8988T (cell line): ENCODE data around the gene GNLY.
"Not testable (repeated sequence)": the region's sequence is repeated elsewhere in the genome, so short reads cannot be mapped to it uniquely, and the experiment has no call there.

Experiments
- DNase-seq: peaks from one replicate; pipeline ENCODE4 v3.0.0; 2011

Gene GNLY

GRCh38 chr2:85711578-85712060, 17.5 kb downstream of the GNLY start:
- DNase-seq: no peak

GRCh38 chr2:85712336-85712735, 18.2 kb downstream of the GNLY start:
- no peak for DNase-seq

DNA sequence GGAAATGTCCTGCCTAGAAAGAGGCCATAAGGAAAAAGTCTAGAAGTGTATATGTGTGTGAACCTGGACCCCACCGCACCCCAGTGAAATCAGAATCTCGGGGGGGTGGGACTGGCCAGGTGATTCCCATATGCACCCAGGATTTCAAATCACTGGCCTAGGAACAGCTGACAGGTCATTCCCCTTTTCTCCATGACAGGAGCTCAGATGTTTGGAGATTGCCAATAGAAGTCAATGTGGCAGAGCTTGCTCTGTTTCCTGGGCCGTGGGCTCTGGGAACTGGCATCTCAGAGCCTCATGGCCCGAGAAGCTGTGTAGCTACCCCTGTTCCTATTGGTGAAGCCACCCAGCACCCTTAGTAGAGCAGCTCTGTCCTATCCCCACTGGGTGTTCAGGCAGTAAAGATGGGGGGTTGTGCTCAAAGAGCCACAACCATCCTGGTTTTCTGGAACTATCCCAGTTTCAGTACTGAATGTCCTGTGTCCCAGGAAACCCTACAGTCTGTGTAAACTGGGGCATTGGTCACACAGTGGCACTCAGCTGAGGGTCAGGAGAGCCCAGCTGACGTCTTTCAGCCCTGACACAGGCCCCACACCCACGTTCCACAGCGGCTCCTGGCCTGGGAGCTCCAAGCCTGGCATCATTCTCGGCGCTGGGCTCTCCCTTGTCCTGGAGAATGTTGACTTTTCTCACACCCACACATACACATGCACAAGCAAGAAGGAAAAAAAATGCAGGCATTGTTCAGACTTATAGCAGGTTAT, 18.9 kb downstream of the GNLY start:
- no peak for DNase-seq

DNA sequence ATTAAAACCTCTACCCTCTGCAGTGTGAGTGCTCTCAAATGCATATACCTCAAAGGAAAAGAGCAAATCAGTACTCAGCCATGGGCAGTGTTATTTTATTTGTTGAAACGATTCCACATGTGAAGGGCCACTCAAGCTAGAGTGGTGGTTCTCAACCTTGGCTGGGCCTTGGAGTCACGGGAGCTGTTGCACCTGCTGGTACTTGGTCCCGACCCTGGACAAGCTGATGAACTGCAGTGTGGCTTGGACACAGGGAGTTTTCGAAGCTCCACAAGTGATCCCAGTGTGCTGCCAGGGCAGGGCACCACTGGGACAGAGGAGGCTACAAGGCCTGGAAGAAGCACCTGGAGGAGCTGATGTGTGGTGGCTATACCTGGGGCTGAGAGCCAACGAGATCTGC, 19.7 kb downstream of the GNLY start:
- no peak for DNase-seq

GRCh38 chr2:85714421-85714820, 20.3 kb downstream of the GNLY start:
- not testable (repeated sequence) for DNase-seq

- no peak for DNase-seq
These were observed 20.7 kb downstream of the GNLY start for GRCh38 chr2:85714841-85715240.

DNA sequence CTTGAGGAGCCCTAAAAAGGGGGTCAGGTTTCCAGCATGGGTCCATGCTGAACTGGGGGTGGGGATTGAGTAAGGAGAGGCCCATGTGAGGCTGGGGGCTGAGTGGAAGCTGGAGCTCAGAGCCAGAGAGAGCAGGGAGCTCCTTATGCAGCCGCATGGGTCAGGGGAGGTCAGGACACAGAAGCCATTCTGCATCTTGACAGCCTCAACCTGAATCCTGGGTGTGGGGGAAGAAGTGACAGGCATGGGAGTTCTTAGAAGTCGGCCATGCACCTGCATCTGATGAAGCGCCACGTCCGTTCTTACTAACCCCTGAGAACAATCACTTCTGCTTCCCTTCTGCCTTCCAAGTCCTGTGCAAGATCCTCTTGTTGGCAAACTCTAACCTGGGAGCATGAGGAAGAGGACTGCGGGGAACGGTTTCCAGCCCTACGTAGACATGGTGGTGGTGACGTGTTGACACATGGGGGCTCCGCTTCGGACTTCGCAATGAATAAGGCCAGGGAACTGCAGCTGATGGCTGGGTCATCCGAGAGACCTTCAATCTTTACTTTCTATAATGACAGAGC, 22.3 kb downstream of the GNLY start:
- no peak for DNase-seq

DNA sequence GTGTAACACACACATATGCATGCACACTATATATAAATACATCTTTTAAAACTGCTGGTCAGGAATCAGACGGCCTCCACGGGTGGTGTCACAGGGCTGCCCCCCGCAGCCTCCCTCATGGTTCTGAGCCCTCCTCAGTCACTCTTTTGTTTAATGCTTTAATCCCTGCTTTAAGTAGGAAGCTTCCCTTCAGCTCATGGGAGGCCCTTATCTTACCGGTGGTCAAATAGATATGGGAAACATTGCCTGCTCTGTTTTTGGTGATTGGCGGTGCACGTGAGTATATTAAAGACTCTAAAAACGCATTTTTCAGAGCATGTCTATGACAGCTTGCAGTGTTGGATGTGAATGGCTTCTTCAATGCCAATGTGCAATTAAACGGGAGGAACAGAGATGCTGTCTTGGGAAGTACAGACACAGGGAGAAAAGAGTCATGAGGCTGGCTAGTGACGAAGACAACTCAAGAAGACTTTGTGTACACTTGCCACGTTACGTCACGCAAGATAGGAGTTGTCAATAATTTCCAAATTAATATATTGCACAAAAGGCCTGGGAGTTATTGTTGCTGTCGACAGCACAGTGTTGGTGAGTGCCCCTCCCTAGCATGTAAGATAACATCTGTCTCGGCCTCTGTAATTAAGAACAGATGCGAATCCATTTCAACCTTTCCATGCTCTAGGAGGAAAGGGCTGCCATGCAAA, 23.3 kb downstream of the GNLY start:
- no peak for DNase-seq

DNA sequence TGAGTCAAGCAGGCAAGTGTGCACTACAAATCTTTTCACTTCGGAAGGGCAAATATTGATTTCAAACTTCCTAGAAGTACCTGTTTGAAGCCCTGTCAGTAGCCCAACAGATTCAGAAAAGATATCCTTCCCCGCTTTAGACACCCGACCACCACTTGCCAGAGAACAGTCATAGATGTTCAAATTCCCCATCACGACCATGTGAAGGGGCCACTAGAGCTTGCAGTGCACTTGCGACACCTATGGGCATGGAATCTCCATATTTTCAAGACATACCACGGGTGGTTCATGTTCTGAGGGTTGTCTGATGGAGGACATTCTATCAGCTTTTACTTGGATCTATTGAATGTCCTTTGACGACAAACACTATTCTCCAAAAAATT, 23.8 kb downstream of the GNLY start:
- no peak for DNase-seq

DNA sequence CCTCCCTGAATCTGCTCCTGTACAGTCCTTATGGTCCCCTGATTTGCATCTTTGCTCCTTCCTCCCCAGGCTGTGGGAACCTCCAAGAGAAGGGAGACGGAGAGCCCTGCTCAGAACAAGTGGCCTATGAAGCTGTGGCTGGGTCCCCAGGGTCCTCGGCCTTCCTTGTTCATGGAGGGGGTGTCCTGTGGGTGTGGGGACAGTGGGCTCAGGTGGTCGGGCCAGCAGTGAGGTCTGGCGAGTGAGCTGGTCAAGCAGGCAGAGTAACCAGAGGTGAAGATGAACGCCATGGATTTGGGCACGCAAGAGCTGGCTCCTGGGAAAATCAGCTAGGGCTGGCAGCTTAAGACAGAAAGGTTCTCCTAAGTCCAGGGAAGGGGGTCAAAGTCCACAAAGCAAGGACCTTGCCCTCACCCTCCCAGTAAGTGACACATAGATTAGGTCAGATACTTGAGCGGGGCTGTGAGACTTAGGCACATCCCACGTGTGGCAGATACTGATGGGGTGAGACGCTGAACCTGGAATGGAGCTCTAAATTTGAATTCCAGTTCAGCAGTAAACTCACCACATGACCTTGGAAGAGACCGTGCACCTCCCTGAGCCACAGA, 24.8 kb downstream of the GNLY start:
- DNase-seq: no peak

DNA sequence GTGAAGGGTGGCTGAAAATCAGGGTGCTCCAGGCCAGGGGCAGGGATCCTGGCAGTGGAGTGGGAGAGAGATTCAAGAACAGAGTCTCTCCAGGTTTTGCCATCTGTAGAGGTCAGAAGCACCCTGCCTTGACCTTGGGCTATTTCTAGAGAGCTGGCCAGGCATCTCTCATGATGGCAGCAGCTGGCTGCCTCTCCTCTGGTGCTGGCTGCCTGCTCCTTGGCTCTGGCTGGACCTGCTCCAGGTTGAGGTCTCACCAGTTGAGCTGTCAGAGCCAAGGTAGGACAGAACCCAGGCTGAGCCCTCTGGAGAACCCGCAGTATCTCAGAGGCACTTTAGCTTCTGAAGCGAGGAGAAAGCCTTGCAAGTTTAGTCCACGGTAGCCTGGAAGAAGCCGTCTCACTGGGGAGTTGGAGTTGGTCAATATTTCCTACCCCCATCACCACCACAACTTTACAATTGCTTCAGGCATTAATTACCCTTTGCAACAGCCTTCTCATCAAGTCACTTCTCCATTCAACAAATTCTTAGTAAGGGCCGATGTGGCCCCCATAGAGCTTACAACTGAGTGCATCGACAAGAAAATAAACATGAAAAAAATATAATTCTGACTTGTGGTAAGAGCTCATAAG, 25.6 kb downstream of the GNLY start:
- DNase-seq: no peak

GRCh38 chr2:85720533-85720932, 26.4 kb downstream of the GNLY start:
- no peak for DNase-seq

- DNase-seq: no peak
These were observed 27.5 kb downstream of the GNLY start for GRCh38 chr2:85721641-85722040.

DNA sequence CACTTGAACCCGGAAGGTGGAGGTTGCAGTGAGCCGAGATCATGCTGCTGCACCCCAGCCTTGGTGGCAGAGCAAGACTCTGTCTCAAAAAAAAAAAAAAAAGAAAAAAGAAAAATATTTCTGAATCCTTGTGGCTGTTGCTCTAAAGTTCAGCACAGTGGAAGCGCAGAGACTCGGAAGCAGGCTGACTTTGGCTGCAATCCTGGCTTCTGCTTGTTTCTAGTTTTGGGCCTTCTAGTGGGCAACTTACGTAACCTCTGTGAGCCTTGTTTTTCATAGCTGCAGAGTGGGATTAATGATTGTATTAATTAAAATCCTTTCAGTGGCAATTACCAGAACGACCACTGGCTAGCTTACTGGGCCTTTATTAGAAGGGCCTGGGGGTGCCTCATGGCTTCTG, 28.4 kb downstream of the GNLY start:
- no peak for DNase-seq

DNA sequence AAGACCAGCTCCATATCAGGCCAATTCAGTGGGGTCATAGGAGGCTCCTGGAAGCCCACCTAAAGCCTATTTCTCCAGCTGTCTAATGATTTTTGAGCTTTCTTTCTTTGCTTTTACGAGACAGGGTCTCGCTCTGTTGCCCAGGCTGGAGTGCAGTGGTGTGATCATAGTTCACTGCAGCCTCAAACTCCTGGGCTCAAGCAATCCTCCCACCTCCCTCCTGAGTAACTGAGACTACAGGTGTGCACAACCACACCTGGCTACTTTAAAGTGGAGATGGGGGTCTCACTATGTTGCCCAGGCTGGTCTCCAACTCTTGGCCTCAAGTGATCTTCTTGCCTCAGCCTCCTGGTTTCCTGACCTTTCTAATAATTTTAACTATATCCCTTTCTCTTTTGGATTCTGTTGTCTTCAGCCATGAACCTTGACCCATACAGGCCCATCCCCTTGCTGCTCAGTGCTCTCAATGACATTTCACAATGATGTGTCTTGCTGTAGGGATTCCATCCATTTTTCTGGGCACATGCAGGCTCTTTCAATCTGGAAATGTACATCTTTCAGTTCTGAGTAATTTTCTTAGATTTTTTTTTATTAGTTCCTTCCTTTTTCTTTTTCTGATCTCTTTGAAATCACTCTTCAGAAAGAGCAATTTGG, 29.7 kb downstream of the GNLY start:
- DNase-seq: no peak

GRCh38 chr2:85724731-85725181, 30.6 kb downstream of the GNLY start:
- no peak for DNase-seq

DNA sequence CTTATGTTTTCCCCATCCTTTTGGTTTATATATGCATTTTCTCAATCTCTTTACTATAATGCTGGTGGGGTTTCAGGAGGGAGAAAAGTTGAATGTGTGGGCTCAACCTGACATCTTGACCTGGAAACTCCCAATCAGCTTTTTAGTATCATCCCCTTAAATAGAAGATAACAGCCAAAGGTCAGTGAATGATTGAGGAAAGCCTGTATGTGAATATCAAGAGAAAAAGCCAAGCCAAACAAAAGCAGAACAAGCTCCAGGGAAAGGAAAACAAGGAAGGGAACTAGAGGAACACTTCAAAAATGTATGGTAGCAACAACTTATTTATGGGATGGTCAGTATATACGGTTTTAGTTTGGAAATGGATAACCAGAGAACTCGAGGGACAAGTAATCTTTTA, 31.3 kb downstream of the GNLY start:
- no peak for DNase-seq

DNA sequence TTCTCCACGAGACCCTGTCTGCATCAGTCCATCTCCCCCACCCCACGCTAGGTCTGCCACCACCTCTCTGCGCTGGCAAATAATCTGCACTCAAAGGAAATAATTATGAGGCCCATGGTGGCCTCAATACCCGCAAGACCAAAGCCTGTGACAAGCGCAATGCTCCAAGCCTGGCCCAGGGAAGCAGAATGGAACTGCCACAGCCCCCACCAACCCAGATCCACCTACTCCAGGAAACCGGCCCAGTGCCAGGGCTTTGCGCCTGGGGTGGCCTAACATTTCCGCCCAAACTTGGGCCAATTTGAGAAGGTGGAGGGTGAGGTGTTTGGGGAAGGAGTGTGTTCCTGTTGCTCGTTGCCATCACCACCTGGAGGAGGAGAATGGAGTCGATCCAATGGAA, 33.6 kb downstream of the GNLY start:
- no peak for DNase-seq

DNA sequence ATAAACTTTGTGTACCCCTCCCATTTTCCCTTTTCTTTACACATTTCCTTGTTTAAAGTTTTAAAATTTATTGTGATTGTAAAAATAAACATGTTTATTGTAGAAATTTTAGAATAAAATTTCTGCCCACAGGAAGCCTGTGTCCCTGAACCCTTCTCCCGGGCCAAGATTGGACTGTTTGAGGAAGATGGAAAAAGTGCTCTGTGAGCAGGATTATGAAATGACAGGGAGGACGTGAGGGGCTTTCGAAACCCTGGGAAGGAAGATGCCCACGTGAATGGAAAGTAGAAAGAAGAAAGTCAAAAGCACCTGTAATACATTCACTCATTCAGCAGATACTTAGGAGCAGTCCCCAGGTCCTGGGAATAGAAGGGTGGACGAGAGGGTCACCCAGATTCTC, 34.2 kb downstream of the GNLY start:
- no peak for DNase-seq

DNA sequence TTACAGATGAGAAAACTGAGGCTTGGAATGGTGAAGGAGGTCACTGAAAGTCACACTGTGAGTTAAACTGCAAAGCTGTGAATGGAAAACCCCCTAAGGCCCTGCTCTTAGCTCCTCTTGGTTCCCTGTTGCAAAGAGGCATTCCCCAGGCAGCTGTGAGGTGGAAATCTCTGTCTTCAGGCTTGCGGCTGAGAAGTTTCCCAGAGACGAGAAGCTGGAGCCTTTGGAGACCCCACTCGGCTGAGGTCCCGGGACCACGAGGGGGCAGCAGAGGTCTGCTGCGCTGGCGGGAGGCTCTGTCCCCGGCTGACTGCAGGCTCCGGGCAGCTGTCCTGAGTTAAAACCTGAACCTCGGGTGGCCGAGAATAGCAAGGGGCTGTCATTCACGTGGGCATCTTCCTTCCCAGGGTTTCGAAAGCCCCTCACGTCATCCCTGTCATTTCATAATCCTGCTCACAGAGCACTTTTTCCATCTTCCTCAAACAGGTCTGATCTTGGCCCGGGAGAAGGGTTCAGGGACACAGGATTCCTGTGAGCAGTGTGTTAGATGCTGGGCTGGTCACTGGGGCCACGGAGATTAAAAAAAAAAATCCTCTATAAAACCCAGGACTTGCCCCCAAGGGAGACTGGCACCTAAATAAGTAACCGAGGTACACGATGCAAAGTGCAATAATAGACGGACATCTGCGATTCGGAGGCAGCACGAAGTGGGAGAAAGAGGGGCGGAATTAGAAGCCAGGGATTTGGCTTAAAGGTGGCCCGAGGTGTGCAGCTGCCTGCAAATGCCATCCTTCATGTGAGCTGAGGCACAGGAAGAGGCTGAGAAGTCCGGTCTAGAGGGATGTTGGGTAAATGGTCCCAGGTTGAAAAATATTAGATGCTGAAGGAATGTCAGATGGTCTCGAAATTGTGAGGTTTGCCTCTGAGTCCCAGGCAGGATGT, 35.0 kb downstream of the GNLY start:
- DNase-seq: peak; percentile 82

GRCh38 chr2:85729825-85730510, 35.8 kb downstream of the GNLY start:
- no peak for DNase-seq
